Lower lobe of right lung (tissue), 2 donors: ENCODE measurements around the gene DYDC2. TPM values are rescaled to one million over a fixed set of nuclear protein-coding genes. Genes with fewer than 3 reads are reported as not detected.
A peak's percentile ranks its signal among the peaks of the same experiment; 100 is the strongest.
"Not testable (repeated sequence)": the region's sequence is repeated elsewhere in the genome, so short reads cannot be mapped to it uniquely, and the experiment has no call there.

ENCODE experiments used
- ATAC-seq, 2 donors: fragments of 200-7000 bp; cut with Tn5 transposase; one replicate each; pipeline ENCODE4 v1.9.1; 2020 to 2022; ENCODE audit warnings: mild to moderate bottlenecking in 2 of 2, moderate library complexity in 2 of 2
- DNase-seq: peaks from one replicate; pipeline ENCODE4 v3.0.0-alpha.2; 2020
- H3K27ac ChIP-seq: fragments of 200-600 bp; one replicate; pipeline ENCODE4 v1.8.0; 2022
- H3K27me3 ChIP-seq: fragments of 200-600 bp; one replicate; pipeline ENCODE4 v1.8.0; 2022; ENCODE audit warnings: low read depth
- H3K36me3 ChIP-seq: fragments of 200-600 bp; one replicate; pipeline ENCODE4 v1.8.0; 2022; ENCODE audit warnings: mild to moderate bottlenecking
- H3K4me1 ChIP-seq: fragments of 200-600 bp; one replicate; pipeline ENCODE4 v1.8.0; 2022
- H3K4me3 ChIP-seq: fragments of 200-600 bp; one replicate; pipeline ENCODE4 v1.8.0; 2022; ENCODE audit warnings: mild to moderate bottlenecking
- H3K9me3 ChIP-seq: fragments of 200-600 bp; one replicate; pipeline ENCODE4 v1.8.0; 2022
- CTCF ChIP-seq: fragments of 200-600 bp; IDR thresholded peaks from one replicate; pipeline ENCODE4 v1.8.0; 2022; ENCODE audit warnings: antibody characterized with exemption, mild to moderate bottlenecking
- intact Hi-C: fragments of 100-400 bp; cut with DNase I; formaldehyde crosslinking; loops from one replicate; pipeline ENCODE4 v1.11.0; 2022
- total RNA-seq: library from RNA; stranded (reverse); fragmentation: NEBNext Ultra II Directional; extraction: Animal tissue kit (Norgen Biotek cat#: 25700); gene quantifications from one replicate; pipeline ENCODE4 v1.2.1, GENCODE V29; 2021
- donor health status: DM: no; HTN: yes; CAD: no; lungs with severe emphysema.

The DYDC2 gene
- total RNA-seq, 1 donor from 2014 or later: 4.2 TPM

- H3K4me3 ChIP-seq: no peak overlapping the region
- no peak for TF ChIP-seq CTCF
- H3K27me3 ChIP-seq: no peaks in the 10 kb centered on the region
- no peak for DNase-seq
- intact Hi-C loops: no loop called here
- H3K36me3 ChIP-seq: no peaks in the 10 kb centered on the region
- ATAC-seq: peak; percentile 22 to 41
- peaks cover 29% of the 10 kb centered on the region for H3K4me1 ChIP-seq
- no peak overlapping the region for H3K27ac ChIP-seq
- H3K9me3 ChIP-seq: no peaks in the 10 kb centered on the region
Observed at GRCh38 chr10:80416479-80417098, 60.0 kb downstream of the DYDC2 start.

- H3K27me3 ChIP-seq, H3K4me3 ChIP-seq, H3K9me3 ChIP-seq, H3K36me3 ChIP-seq, ATAC-seq, DNase-seq, intact Hi-C loops, H3K27ac ChIP-seq: not testable (repeated sequence)
- H3K4me1 ChIP-seq: peaks cover 29% of the 10 kb centered on the region
Observed at GRCh38 chr10:80417256-80417655, 60.7 kb downstream of the DYDC2 start.

Other genes starting within 250 kb of the DYDC2 start
- 38.0 TPM for gene PLAC9, start 224.1 kb upstream of the DYDC2 start, total RNA-seq
- gene ANXA11, start 151.2 kb upstream of the DYDC2 start, total RNA-seq: 306 TPM
- gene MAT1A, start 67.1 kb upstream of the DYDC2 start, total RNA-seq: 1.0 TPM
- 0.77 TPM for gene DYDC1, start within 50 bp of the DYDC2 start, total RNA-seq
- gene PRXL2A, start 51.8 kb downstream of the DYDC2 start, total RNA-seq: 33.3 TPM
- 169 TPM for gene TSPAN14, start 97.5 kb downstream of the DYDC2 start, total RNA-seq
- gene SH2D4B, start 181.1 kb downstream of the DYDC2 start, total RNA-seq: 1.4 TPM